Non-pigmented ciliary epithelial cell (primary cell): ENCODE measurements around the gene TMEM156.
"Not testable (repeated sequence)": the region's sequence is repeated elsewhere in the genome, so short reads cannot be mapped to it uniquely, and the experiment has no call there.

ENCODE experiments used
- DNase-seq: peaks from one replicate; pipeline ENCODE4 v3.0.0-alpha.2; 2010; ENCODE audit warnings: low read depth

Gene TMEM156

DNA sequence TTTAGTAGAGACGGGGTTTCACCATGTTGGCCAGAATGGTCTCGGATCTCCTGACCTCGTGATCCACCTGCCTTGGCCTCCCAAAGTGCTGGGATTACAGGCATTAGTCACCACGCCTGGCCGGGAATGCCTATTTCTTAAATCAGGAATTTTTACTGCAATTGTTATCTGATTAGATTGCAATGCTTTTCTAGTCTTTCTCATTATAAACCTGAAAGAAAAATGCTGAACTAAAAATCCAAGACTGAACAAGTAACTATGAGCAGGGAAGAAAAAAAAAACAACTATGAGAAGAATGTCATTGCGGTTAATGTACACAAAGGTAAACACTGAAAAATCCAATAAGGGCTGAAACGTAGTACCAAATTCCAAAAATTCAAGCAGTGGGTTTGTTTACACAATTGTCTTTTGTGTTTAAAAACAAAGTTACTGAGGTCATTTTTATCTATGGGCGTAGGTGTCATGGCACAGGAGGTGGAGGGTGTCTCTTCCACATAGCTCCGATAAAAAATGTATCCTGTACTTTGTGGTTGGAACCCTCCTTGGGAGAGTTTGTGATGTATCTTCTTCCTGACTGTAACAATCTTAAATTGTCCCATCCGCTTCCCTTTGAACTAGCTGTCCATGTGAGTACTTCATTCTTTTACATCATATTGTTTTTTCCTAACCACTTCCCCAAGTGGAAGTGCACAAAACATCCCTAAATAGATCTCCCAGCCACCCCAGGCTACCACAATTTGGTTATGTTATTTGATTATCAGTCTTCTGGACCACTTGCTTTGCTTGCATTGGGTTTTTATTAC is 11.1 kb upstream of the TMEM156 start:
- no peak for DNase-seq

- no peak for DNase-seq
Observed at GRCh38 chr4:39042366-39042765, 10.2 kb upstream of the TMEM156 start.

DNA sequence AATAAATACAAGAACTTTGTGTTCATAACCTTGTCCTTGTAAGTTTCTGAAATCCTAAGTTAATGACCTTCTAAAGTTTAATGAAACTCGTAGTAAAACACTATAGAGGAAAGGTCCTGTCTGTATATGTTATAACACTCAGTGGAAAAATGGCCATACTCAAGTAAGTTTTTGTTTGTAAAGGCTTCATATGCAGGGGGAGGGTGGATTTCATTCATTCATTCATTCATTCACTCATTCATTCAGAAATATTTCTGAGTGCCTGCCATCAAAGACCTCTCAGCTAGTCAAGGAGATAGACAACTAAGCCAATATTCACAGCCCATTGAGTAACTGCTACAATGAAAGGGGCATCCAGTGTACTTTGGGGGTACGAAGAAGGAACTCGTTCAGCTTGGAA is 6.9 kb upstream of the TMEM156 start:
- no peak for DNase-seq

DNA sequence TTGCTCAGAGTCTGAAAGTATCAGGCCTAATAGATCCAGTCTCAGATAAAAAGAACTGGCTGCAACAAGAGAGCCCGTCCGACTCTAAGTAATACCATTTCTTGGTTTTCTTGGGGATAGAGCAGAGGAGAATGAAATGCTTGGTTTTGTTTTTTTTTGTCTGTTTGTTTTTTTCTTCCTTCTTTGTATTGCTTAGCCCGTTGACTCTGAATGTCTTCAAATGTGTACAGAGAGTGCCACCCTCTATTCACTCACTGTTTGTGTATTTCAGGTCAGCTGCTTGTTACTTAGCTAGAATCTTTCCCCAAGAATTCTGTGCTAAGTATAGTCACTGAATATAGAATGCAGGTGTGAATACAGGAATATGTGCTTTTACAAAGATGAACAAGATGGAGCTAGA is 5.7 kb upstream of the TMEM156 start:
- no peak for DNase-seq

GRCh38 chr4:39037491-39037825 is 5.2 kb upstream of the TMEM156 start:
- no peak for DNase-seq

GRCh38 chr4:39036172-39036571 is 4.0 kb upstream of the TMEM156 start:
- DNase-seq = no peak

DNA sequence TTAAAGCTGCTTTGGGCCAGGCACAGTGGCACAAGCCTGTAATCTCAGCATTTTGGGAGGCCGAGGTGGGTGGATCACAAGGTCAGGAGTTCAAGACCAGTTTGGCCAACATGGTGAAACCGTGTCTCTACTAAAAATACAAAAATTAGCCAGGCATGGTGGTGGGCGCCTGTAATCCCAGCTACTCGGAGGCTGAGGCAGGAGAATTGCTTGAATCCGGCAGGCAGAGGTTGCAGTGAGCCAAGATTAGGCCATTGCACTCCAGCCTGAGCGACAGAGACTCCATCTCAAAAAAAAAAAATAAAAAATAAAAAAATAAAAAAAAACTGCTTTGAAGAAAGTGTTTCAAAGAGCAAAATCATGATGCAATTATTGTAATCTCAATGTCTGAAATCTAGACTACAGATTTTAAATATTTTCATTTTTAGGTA is 604 bp downstream of the TMEM156 start:
- not testable (repeated sequence) for DNase-seq

DNA sequence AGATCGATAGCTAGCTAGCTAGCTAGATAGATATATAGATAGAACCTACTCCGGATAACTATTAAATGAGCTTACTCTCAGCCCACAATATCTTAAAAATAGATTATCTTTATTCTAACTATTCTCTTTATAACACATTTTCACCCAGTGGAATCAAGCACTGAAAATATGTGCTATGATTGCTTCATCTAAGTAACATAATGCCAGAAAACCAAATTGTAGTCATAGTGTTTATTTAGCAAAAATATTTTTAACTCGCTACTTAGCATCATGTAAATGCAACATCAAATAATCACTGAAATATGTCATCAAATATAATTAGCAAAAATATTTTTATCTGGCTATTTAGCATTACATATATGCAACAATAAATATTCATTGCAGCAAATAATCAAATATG is 1.5 kb downstream of the TMEM156 start:
- no peak for DNase-seq

- no peak for DNase-seq
Observed at GRCh38 chr4:39029752-39030694, 2.2 kb downstream of the TMEM156 start.

- no peak for DNase-seq
Observed at GRCh38 chr4:39026096-39026495, 6.1 kb downstream of the TMEM156 start.

DNA sequence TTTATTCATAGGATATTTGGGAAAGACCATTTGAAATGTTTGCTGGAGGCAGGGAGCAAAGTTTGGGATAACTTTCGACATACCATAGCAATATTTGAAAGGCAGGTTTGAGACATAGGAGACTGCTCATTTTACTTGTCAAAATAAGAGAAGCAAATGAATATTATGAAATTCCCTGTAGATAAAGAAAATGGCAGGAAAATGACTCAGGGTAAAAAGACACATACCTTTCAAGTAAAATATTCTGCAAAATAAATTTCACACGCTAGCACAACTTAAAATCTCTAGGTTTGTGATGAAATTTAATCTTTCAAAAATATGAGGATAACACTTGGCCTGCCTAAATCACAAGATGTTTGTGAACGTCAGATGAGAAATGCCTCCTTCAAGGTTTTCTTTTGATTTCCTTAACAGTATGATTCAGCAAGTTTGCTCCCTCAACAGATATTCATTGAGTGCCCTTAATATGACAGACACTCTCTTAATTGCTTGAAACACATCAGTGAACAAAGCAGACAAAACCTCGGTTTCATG is 6.6 kb downstream of the TMEM156 start:
- no peak for DNase-seq

DNA sequence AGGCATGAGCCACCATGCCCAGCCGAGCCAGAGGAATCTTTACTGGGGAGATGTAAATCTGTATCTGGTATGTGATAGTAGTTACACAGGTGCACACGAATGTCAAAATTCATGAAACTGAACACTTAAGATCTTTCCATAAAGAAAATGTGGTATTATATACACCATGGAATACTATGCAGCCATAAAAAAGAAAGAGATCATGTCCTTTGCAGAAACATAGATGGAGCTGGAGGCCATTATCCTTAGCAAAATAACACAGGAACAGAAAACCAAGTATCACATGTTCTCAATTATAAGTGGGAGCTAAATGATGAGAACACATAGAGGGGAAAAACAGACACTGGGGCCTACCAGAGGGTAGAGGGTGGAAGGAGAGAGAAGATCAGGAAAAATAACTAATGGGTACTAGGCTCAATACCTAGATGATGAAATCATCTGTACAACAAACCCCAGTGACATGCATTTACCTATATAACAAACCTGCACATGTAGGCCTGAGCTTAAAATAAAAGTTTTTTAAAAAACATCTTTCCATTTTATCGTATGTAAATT is 7.8 kb downstream of the TMEM156 start:
- no peak for DNase-seq

DNA sequence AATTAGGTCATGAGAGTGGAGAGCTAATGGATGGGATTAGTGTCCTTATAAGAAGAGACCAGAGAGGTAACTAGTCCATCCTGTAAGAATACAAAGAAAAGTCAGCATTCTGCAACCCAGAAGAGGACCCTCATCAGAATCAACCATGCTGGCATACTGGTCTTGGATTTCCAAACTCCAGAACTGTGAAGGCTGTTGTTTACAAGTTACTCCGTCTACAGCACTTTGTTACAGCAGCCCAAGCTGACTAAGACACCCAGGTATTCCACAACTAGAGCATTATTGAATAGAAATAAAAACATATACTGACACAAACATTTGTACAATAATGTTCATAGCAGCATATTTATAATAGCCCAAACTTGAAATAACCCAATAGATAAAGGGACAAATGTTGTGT is 9.2 kb downstream of the TMEM156 start:
- no peak for DNase-seq

DNA sequence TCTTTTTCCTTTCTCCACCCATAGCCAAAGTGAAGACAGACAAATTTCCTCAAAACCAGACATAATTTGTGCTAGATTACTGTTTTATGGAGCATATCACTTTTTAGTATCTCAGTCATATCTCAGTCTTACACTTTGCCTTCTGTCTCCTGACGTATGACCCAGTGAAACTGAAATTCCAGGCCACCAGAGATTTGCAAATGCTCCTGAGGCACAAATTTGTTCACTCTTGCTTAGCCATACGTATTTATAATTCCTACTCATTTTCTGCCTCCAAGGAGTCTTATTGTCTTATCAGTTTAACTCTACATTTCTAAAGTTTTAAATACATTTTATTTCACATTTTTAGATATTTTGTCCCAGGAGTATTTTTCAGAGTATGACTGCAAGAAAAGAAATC is 10.0 kb downstream of the TMEM156 start:
- DNase-seq = no peak

DNA sequence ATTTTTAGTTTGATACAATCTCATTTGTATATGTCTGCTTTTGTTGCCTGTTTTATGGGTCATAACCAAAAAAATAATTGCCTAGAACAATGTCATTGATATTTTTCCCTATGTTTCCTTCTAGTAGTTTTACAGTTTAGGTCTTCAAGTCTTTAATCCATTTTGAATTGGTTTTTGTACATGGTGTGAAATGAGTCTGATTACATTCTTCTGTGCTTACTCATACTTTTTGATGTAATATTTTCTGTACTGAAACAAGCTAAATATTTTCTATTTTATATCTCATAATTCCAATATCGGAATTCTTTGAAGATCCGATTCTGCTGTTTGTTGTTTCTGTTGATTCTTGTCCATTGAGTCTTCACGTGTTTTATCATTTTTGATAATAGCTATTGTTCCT is 10.6 kb downstream of the TMEM156 start:
- DNase-seq = no peak

DNA sequence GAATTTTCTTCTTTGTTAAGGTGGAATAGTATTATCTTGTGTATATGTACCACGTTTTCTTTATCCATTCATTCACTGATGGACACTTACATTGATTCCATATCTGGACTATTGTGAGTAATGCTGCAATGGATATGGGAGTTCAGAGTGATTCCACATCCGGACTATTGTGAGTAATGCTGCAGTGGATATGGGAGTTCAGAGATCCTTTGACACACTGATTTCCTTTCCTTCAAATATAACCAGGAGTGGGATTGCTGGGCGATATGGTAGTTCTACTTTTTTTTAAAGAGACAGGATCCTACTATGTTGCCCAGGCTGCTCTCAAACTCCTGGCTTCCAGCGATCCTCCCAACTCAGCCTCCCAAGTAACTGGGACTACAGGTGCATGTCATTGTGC is 12.1 kb downstream of the TMEM156 start:
- DNase-seq = no peak

GRCh38 chr4:39014028-39014427 is 18.2 kb downstream of the TMEM156 start:
- no peak for DNase-seq

GRCh38 chr4:39004758-39005157 is 27.5 kb downstream of the TMEM156 start:
- no peak for DNase-seq

GRCh38 chr4:39002058-39002457 is 30.2 kb downstream of the TMEM156 start:
- not testable (repeated sequence) for DNase-seq

DNA sequence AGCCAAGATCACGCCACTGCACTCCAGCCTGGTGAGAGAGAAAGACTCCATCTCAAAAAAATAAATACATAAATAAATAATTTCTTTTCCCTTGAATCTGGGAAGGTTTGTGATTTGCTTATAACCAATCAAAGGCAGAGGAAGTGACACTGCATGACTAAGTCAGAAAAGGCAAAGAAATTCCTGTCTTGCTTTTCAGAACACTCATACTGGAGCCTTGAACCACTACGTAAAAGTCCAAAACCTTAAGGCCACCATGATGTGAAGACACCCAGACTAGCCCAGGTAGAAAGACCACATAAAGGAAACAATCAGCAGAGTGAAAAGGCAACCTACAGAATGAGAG is 36.6 kb downstream of the TMEM156 start:
- no peak for DNase-seq

- DNase-seq = no peak
Observed at GRCh38 chr4:38994135-38994534, 38.1 kb downstream of the TMEM156 start.

GRCh38 chr4:38993683-38994082 is 38.5 kb downstream of the TMEM156 start:
- no peak for DNase-seq

DNA sequence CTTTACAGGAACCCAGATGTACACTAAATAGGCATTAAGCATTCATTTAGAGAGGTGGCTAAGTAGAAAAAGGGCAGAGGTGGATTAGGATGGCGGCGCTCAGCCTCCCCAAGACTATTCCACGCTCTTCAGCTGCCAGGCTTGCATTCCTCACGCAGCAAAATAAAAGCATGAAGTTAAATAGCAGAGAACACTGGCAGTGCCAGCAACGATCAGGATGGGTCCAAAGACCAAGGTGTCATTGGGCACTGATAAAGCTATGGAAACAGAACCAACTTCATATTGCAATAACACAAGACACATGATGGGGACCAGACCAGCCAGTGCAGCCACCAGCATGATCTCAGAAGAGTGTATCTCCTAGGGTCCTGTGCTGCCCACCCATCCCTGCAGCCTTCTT is 42.0 kb downstream of the TMEM156 start:
- no peak for DNase-seq
